GM18517 (cell line): ENCODE data around the gene MYL6B.
"Not testable (repeated sequence)": the region's sequence is repeated elsewhere in the genome, so short reads cannot be mapped to it uniquely, and the experiment has no call there.

ENCODE experiments used
- ATAC-seq: cut with Tn5 transposase; IDR thresholded peaks from one replicate; pipeline ENCODE4 v1.9.1; 2021; ENCODE audit warnings: mild to moderate bottlenecking, moderate library complexity; ENCODE audit not compliant: unreplicated experiment

The MYL6B gene

GRCh38 chr12:56163533-56164344, 11.4 kb downstream of the MYL6B start:
- ATAC-seq, result no peak

DNA sequence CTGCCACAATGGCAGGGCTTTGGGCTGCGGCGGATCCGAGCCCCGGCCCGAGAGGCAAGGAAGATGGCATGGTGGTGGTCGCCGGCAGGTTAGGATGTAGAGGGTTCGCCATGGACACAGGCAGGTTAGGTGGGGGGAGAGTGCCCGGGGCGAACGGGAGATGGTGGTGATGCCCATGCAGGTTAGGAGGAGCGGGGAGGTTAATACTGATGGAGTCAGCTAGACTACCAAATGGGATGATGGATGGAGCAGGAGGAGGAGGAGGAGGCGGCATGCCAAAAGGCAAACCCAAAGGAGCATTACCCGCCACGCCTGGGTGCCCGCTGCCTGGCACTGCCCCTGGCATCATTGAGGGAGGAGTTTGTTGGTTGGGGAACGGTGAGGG, 11.9 kb downstream of the MYL6B start:
- ATAC-seq, result no peak

DNA sequence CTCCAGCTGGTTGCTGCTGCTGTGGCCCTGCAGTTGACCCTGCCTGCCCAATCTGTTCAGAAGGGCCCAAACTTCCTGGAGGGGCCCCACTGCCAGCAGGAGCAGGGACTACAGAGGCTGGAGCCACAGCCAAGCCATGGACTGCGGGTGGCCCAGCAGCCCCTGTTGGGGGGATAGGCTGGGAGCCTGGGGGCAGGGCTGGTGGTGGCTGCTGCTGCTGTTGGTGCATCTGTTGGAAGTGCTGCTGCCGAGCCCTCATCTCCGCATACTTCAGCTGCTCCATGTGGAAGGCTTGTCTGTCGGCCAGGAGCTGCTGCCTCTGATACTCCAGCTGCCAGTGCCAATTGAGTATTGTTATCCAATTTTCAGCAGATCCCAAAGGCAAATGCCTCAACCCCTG, 13.0 kb downstream of the MYL6B start:
- ATAC-seq, result no peak

- ATAC-seq, result no peak
Observed at GRCh38 chr12:56169229-56169759, 16.9 kb downstream of the MYL6B start.

DNA sequence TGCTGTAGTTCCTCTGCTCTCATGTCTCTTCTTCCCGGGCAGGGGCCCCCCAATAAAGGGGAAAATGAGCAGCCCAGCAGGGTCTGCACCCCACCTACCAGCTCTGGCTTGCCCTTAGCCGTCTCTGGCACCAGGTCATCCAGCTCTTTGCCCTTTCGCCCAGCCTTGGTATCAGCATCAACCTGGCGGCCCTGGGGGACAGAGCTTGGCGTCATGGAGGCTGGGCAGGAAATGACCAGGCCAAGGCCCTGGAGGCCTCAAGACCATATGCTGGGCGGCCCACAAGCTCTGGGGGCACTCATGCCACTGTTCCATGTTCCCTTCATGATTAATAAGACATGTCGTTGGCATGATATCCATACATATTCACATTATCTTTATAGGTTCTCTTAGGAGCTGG, 20.5 kb downstream of the MYL6B start:
- no peak for ATAC-seq

GRCh38 chr12:56178347-56178746, 26.0 kb downstream of the MYL6B start:
- no peak for ATAC-seq

GRCh38 chr12:56186957-56187356, 34.6 kb downstream of the MYL6B start:
- no peak for ATAC-seq

- ATAC-seq, result no peak
Observed at GRCh38 chr12:56188131-56188777, 35.9 kb downstream of the MYL6B start.

DNA sequence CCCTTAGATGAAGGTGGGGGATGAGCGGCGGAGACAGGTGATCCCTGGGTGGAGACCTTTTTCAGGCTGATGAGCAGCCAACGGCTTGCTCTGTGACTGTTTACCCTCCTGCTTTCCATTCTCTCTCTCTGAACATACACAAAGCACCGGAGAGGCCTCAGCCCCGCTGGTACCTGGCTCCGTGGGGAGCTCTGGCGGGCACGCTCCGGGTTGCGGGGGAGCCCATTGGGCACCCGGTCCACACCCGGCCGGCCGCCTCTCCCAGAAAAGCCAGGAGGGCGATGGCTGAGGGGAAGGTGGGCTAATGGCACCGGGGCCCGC, 36.4 kb downstream of the MYL6B start:
- no peak for ATAC-seq

- ATAC-seq, result peak; percentile 34
Observed at GRCh38 chr12:56189099-56189917, 36.9 kb downstream of the MYL6B start, which contains the start of gene SMARCC2. TSS of gene SMARCC2 (minus strand) at chr12:56189483. CDS start at chr12:56189461, 22 bp downstream.

DNA sequence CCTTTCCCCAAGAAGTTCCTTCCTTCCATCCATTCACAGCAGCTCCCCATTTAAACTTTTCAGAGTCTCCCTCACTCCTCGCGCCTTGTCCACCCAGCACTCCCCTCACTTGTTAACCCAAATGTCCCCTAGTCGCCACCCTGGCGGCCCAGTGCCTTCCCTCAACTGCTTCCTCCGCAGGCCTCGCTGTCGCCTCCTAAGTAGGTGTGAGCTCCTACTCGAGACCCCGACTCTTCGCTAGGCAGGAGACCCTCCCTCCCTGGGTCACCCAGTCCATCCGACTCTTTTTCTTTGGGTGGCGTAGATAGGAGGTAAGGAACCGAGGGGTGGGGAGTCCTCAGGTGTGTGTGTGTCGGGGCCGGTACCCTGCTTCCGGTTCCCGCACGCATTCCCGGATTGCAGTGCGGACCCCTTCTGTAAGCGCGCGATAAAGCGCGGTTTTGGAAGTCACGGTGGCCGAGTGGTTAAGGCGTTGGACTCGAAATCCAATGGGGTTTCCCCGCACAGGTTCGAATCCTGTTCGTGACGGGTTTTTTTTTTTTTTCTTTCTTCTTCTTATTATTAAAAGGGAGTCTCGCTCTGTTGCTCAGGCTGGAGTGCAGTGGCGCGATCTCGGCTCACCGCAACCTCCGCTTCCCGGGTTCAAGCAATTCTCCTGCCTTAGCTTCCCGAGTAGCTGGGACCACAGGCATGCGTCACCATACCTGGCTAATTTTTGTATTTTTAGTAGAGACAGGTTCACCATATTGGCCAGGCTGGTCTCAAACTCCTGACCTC, 37.7 kb downstream of the MYL6B start:
- peak; percentile 43 for ATAC-seq

DNA sequence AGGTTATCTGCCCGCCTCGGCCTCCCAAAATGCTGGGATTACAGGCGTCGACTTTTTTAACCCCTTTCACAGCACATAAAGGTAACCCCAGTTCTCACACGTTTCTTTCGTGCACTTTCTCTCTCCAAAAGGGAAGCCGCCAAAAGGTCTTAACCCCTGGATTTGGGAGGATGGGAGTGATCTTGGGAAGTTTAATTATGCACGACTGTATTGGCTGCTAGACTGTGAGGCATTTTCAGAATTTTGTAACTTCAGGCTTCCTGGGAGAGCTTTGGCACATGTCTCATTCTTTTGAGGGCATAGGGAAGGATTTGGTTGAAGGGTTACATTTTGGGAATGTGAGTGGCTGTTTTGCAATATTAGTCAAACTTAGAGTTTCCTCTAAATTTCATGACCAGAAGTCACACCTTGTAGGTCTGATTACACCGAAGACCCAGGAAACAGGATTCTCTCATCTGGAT, 38.3 kb downstream of the MYL6B start:
- no peak for ATAC-seq

GRCh38 chr12:56192582-56192981, 40.2 kb downstream of the MYL6B start:
- ATAC-seq, result no peak

- ATAC-seq, result peak; percentile 44
Observed at GRCh38 chr12:56193025-56193578, 40.7 kb downstream of the MYL6B start.

DNA sequence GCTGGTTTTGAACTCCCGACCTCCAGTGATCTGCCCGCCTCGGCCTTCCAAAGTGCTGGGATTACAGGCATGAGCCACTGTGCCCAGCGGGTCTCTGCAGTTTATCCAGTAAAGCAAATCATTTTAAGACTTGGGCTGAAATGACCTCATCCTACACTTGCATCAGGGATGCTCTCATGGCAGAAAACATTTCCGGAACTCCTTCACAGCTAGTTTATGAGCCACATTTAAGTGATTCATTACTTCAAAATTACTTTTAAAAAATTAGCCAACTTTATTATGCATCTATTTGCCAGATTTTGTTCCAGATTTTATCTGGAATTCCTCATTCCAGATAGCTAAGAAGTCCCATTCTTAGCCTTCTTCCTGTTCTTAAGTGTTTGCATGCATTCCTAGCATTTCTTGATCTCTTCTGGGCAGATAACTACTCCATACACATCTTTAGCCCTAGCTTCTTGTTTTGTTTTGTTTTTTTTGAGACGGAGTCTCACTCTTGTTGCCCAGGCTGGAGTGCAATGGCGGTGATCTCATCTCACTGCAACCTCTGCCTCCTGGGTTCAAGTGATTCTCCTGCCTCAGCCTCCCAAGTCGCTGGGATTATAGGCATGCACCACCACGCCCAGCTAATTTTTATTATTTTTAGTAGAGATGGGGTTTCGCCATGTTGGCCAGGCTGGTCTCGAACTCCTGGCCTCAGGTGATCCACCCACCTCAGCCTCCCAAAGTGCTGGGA, 44.6 kb downstream of the MYL6B start:
- not testable (repeated sequence) for ATAC-seq

DNA sequence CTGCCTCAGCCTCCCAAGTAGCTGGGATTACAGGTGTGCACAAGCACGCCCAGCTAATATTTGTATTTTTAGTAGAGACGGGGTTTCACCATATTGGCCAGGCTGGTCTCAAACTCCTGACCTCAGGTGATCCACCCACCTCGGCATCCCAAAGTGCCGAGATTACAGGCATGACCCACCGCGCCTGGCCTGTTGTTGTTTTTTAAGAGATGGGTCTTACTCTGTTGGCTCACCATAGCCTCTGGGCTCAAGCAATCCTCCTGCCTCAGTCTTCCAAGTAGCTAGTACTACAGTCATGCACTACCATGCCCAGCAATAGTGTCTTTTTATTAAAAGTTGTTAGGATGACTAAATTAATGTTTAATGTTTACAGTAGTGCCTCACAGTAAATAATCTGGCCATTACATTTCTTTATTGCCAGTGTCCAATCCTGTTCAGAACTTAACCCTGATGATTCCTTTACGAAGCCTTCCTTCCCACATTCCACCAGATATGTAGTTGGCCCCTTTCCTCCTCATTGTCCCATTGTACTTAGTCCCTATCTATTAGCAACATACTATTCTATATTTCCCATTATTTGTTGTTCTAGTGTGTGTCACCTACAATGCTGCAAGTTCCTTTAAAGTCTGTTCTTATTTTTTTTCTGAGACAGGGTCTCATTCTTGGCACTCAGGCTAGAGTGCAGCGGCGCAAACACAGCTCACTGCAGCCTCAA, 45.7 kb downstream of the MYL6B start:
- no peak for ATAC-seq

GRCh38 chr12:56198836-56199235, 46.4 kb downstream of the MYL6B start:
- no peak for ATAC-seq

DNA sequence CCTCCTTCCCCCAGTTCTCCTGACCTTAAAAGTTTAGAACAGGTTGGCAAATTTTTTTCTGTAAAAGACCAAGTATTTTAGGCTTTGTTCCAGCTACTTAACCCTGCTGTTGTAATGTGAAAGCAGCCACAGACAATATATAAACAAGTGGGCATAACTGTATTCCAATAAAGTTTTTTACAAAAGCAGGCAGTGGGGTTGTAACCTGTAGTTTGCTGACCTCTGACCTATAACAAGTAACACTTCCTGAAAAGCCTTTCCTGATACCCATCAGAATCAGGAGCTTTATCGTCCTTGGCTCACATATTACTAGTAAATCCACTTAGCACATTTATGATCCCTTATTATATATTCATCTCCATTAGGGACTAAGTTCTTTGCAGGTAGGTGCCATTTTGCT, 50.0 kb downstream of the MYL6B start:
- no peak for ATAC-seq

- no peak for ATAC-seq
Observed at GRCh38 chr12:56202838-56203237, 50.5 kb downstream of the MYL6B start.
